SK-N-MC (cell line): ENCODE data around the gene NR2F1-AS1.

Source experiments
- DNase-seq: peaks from one replicate; pipeline ENCODE4 v3.0.0-alpha.2; 2011; ENCODE audit warnings: low read depth, low spot score
- H3K27ac ChIP-seq: fragments of 200-600 bp; sonication (generic); 2 replicates; pipeline ENCODE4 v1.5.1; 2016; ENCODE audit warnings: mixed run types
- H3K36me3 ChIP-seq: fragments of 200-600 bp; sonication (generic); 2 replicates; pipeline ENCODE4 v1.6.1; 2017; ENCODE audit warnings: antibody characterized with exemption, low read length, mixed read lengths; ENCODE audit not compliant: insufficient read depth
- H3K4me3 ChIP-seq: fragments of 200-600 bp; sonication (generic); 2 replicates; pipeline ENCODE4 v1.5.1; 2016
- H3K9ac ChIP-seq: fragments of 200-600 bp; sonication (generic); 2 replicates; pipeline ENCODE4 v1.8.0; 2017; ENCODE audit warnings: mixed run types, mixed read lengths; ENCODE audit not compliant: insufficient read length
- H3K9me3 ChIP-seq: fragments of 200-600 bp; sonication (generic); 2 replicates; pipeline ENCODE4 v1.6.1; 2017; ENCODE audit warnings: low read depth, mild to moderate bottlenecking, antibody characterized with exemption, low read length, moderate library complexity, mixed read lengths
- EZH2 ChIP-seq: fragments of 200-600 bp; sonication (generic); IDR thresholded peaks from one replicate; pipeline ENCODE4 v1.6.1; 2017; ENCODE audit warnings: antibody characterized with exemption
- FOXP2 ChIP-seq: optimal IDR thresholded peaks from 2 replicates; pipeline ENCODE3; 2011; ENCODE audit warnings: mild to moderate bottlenecking, moderate library complexity; ENCODE audit not compliant: insufficient read depth; ENCODE audit errors: extremely low read length, control extremely low read depth
- POLR2AphosphoS5 ChIP-seq: IDR thresholded peaks from 2 replicates; pipeline ENCODE4 v1.6.1; 2012; ENCODE audit warnings: mild to moderate bottlenecking, low read depth, low read length, borderline replicate concordance

NR2F1-AS1 gene

DNA sequence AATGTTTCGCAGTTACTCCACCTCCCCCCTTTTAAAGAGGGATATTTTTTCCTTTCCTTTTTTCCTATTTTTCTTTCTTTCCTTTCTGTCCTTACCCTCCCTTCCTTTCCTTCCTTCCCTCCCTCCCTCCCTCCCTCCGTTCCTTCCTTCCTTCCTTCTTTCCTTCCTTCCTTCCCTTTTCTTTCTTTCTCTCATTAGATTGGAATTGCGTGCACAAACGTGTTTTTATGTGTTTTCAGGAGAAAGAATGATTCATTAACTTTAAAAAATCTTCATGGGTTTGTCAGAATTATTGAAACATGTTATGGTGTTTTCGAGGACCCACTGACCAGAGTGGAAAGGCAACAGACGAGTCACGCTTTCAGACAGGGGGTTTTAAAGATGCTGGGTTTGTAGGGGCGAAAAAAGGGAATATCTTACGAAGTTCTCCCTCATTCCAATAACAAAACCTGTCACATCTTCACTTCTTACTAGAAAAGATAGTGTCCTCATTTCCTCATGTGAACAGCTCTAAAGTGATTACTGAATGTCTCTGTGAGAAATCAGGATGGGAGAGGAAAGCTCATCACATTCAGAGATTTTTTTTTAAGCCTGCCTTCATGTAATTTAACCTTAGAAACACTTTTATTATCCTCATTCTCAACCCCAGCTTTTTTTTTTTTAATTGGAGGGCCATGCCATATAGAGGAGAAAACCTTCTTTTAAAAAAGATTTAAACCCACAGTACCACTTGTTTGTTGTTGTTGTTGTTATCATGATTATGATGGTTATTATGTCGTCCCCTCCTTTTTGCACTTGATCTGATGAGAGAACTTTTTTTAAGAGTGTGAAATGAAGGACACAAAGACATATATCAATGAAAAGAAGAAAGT is 23.9 kb upstream of the NR2F1-AS1 start:
- TF ChIP-seq POLR2AphosphoS5 (no peak), FOXP2 (no peak), EZH2 (no peak)
- H3K36me3 ChIP-seq: no peaks in the 10 kb centered on the region
- H3K27ac ChIP-seq: no peak overlapping the region
- H3K4me3 ChIP-seq: no peak overlapping the region
- no peak overlapping the region for H3K9ac ChIP-seq
- no peak for DNase-seq
- no peaks in the 10 kb centered on the region for H3K9me3 ChIP-seq

GRCh38 chr5:93603793-93604643 is 23.0 kb upstream of the NR2F1-AS1 start:
- H3K9ac ChIP-seq: no peak overlapping the region
- no peak overlapping the region; the same call in 1 of the 2 replicates for H3K27ac ChIP-seq
- H3K4me3 ChIP-seq: no peak overlapping the region
- no peaks in the 10 kb centered on the region for H3K36me3 ChIP-seq
- no peak for TF ChIP-seq POLR2AphosphoS5
- no peak for TF ChIP-seq FOXP2
- no peak for TF ChIP-seq EZH2
- no peaks in the 10 kb centered on the region for H3K9me3 ChIP-seq
- DNase-seq: no peak

- H3K4me3 ChIP-seq: peak overlapping the region; percentile 82
- peak overlapping the region; percentile 98 for H3K27ac ChIP-seq
- DNase-seq: no peak
- no peaks in the 10 kb centered on the region for H3K36me3 ChIP-seq
- no peaks in the 10 kb centered on the region for H3K9me3 ChIP-seq
- peak overlapping the region; percentile 66 for H3K9ac ChIP-seq
- TF ChIP-seq EZH2 (no peak), POLR2AphosphoS5 (no peak), FOXP2 (no peak)
Measured at GRCh38 chr5:93603078-93603792, 22.2 kb upstream of the NR2F1-AS1 start.

DNA sequence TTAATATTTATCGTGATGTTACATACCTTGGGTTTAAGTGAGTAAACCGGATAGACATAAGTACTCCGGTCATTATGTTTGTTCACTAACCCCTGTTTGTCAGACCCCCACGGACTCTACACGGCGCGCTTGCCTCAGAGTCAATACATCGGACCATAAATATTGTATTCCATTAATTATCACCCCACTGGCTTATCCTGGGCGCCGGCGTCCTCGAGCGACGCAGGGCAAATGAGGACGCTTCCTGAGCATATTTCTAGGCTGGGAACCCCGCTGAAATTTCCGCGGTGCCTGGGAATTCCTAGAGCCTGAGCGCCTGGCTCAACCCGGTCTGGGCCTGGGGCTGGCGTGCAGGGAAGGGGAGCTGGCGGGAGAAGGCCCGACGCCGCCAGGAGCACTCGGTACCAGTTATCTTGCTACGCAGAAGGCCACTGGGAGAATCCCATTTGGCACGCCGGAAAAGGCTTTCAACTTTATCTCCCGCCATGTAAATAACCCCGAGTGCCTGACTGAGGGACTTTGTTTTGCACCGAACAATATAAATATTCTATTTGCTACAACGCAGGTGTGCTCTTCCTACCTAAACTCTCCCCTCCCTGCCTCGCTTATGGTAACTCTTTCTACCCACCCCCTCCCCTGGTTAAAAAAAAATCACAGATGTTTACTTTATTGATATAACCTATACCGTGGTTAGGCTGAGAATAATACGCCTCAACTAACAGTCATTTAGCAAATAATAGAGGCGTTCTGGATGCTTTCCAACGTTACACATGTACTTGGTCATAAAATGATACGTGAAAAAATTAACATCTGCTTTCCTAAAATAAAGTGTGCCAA is 21.4 kb upstream of the NR2F1-AS1 start:
- peak overlapping the region; percentile 82 for H3K4me3 ChIP-seq
- no peaks in the 10 kb centered on the region for H3K9me3 ChIP-seq
- peak overlapping the region; percentile 98 for H3K27ac ChIP-seq
- TF ChIP-seq POLR2AphosphoS5 (no peak), EZH2 (no peak), FOXP2 (no peak)
- no peak for DNase-seq
- H3K9ac ChIP-seq: peak overlapping the region; percentile 66
- H3K36me3 ChIP-seq: no peaks in the 10 kb centered on the region

DNA sequence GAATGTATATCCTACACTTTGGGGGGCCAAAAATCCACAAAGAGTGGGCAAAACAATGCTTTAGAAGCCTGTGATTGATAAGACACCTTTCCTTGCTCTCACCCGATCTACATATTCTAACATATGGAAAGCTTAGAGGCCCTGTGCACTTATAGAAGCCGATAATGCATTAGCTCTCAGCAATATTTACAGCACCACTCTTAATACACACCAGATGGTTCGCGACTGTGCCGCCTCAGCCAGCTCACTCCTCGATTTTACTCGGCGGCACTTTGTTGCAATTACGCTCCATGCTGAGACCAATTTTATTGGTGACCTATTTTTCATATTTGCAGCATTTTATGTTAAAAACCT is 20.8 kb upstream of the NR2F1-AS1 start:
- peak; percentile 70 for TF ChIP-seq FOXP2
- no peak for TF ChIP-seq POLR2AphosphoS5

GRCh38 chr5:93601071-93601801 is 20.2 kb upstream of the NR2F1-AS1 start:
- peak overlapping the region; percentile 98 for H3K27ac ChIP-seq
- H3K9me3 ChIP-seq: no peaks in the 10 kb centered on the region
- peak; percentile 80 for DNase-seq
- TF ChIP-seq FOXP2 (peak; percentile 30), POLR2AphosphoS5 (peak; percentile 43; the same call in 1 of the 2 replicates), EZH2 (no peak)
- no peaks in the 10 kb centered on the region for H3K36me3 ChIP-seq
- H3K9ac ChIP-seq: peak overlapping the region; percentile 66
- H3K4me3 ChIP-seq: peak overlapping the region; percentile 82

More for the DNA sequence above, 20.8 kb upstream of the NR2F1-AS1 start:
- no peaks in the 10 kb centered on the region for H3K9me3 ChIP-seq
- peak overlapping the region; percentile 66 for H3K9ac ChIP-seq
- H3K36me3 ChIP-seq: no peaks in the 10 kb centered on the region
- peak overlapping the region; percentile 82 for H3K4me3 ChIP-seq
- DNase-seq: peak; percentile 66
- H3K27ac ChIP-seq: peak overlapping the region; percentile 98
